NCI-H1694 (cell line): Measurements from ENCODE around the gene CEACAM16.
A peak's percentile ranks its signal among the peaks of the same experiment; 100 is the strongest.
"Not testable (repeated sequence)": the region's sequence is repeated elsewhere in the genome, so short reads cannot be mapped to it uniquely, and the experiment has no call there.

ENCODE experiments used
- DNase-seq: peaks from one replicate; lab custom pipeline; 2025; lab: John Stamatoyannopoulos, UW

CEACAM16 gene

GRCh38 chr19:44698492-44699201 lies at the start of gene CEACAM16:
Gene CEACAM16, plus strand, starts transcription at chr19:44699151. Its CDS starts 2,306 bp downstream, at chr19:44701457.
- DNase-seq = no peak

- no peak for DNase-seq
These were observed 49.3 kb upstream of the CEACAM16 start for GRCh38 chr19:44649578-44650145.

- DNase-seq = no peak
These were observed 45.6 kb upstream of the CEACAM16 start for GRCh38 chr19:44653343-44653742.

DNA sequence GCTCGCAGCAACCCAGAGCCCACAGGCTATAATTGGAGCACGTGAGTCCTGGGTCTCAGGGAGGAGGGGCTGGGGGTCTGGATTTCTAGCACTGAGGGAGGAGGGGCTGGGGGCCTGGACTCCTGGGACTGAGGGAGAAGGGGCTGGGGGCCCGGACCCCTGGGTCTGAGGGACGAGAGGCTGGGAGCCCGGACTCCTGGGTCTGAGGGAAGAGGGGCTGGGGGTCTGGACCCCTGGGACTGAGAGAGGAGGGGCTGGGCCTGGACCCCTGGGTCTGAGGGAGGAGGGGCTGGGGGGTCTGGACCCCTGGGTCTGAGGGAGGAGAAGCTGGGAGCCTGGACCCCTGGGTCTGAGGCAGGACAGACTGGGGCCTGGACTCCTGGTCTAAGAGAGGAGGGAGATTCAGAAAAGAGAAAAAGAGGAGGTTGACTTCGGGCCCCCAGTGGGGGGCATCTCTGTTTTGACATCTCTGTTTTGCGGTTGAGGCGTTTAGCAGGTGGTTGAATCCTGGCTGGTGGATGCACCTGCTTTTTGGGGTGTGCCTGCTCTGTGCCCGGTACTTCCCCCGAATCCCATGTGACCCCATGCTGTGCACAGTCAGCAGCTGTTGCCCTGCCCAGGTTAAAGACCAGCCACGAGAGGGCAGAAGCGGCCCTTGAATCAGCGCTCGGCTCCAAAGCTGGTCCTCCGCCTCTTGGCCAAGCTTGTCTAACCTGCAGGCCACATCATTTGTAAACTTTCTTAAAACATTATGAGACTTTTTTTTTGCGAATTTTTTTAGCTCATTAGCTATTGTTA lies 44.8 kb upstream of the CEACAM16 start:
- no peak for DNase-seq

DNA sequence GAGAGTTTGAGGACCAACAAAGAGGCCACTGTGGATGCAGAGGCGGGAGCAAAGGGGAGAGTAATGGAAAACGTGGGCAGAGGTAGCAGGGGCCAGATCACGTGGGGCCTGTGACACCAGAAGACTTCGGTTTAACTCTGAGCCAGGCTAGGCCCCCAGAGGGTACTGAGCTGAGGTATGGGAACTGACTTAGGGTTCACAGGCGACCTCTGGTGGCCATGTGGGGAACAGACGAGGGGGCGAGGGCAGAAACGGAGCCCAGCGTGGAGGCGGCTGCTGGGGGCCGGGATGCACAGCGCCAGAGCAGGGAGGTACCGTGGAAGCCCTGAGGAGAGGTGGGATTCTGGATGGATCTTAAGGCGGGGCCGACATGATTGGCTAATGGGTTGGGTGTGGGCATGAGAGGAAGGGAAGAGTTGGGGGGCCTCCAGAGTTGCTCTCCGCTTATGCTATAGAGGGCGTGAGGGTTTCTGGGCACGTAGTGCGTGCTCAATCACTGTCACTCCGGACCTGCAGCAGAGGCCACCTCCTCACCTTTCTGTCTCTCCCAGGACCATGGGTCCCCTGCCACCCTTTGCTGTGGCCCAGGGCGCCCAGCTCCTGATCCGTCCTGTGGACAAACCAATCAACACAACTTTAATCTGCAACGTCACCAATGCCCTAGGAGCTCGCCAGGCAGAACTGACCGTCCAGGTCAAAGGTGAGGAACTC lies 41.6 kb upstream of the CEACAM16 start:
- DNase-seq = peak; percentile 26

GRCh38 chr19:44658069-44658733 lies 40.8 kb upstream of the CEACAM16 start:
- no peak for DNase-seq

DNA sequence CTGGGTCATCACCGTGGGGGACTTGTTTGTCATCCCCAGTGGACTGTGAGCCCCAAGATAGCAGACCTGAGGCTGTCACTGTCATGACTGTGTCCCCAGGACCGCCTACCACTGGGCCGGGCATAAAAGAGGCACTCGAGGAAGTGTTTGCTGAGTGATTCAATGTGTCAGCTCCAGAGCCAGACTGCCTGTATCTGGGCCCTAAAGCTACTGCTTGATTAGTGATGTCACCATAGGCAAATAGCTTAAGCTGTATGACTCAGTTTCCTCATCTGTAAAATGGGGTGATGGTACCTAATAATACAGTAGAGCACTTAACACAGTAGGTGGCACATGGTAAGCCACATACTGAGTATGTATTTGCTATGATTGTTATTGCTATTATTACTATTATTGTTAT lies 38.9 kb upstream of the CEACAM16 start:
- DNase-seq = no peak

GRCh38 chr19:44661205-44661604 lies 37.7 kb upstream of the CEACAM16 start:
- DNase-seq = no peak

DNA sequence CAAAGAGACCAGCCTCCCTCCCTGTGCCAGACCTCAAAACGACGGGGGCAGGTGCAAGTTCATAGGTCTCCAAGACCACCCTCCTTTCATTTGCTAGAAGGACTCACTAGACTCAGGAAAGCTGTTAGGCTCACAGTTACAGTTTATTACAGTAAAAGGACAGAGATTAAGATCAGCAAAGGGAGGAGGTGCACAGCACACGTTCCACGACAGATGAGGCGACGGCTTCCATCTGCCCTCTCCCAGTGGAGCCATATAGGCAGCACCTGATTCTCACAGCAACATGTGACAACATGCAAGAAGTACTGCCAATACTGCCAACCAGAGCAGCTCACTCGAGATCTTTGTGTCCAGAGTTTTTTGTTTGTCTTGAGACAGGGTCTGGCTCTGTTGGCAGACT lies 37.0 kb upstream of the CEACAM16 start:
- no peak for DNase-seq

DNA sequence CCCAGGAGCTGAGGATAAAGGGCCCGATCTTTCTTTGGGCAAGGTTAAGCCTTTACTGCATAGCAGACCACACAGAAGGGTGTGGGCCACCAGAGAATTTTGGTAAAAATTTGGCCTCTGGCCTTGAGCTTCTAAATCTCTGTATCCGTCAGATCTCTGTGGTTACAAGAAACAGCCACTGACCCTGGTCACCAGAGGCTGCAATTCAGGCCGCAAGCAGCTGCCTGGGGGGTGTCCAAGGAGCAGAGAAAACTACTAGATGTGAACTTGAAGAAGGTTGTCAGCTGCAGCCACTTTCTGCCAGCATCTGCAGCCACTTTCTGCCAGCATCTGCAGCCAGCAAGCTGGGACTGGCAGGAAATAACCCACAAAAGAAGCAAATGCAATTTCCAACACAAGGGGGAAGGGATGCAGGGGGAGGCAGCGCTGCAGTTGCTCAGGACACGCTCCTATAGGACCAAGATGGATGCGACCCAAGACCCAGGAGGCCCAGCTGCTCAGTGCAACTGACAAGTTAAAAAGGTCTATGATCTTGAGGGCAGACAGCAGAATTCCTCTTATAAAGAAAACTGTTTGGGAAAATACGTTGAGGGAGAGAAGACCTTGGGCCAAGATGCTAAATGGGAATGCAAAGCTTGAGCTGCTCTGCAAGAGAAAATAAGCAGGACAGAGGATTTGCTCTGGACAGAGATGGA lies 36.1 kb upstream of the CEACAM16 start:
- DNase-seq = no peak

DNA sequence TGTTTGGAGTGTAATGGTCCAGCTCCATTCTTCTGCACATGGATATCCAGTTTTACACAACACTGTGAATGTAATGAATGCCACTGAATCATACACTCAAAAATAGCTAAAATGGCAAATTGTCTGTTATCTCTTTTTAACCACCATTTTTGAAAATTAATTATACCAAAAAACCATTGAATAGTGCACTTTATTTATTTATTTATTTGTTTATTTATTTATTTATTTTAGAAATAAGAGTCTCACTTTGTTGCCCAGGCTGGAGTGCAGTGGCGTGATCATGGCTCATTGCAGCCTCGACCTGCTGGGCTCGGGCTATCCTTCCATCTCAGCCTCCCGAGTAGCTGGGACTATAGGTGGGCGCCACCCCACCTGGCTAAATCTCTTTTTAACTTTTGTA lies 35.0 kb upstream of the CEACAM16 start:
- no peak for DNase-seq

DNA sequence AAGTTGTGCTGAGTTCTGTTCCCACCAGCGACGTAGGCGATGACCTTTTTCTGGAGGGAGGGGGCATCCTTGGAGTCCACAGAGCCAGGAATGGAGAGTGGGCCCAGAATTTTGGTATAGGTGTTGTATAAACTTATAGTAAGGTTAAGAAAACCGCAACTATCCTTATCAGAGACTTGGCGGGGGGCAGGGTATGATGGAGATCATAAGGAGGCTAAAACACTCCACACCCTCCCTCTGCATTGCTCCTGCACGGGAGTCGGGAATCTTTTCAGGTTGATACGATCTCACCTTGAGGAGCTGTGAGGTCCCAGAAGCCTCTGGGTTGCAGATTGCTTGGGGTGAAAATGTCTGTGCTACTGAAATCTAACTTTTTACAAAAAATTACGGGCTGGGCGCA lies 34.0 kb upstream of the CEACAM16 start:
- no peak for DNase-seq

DNA sequence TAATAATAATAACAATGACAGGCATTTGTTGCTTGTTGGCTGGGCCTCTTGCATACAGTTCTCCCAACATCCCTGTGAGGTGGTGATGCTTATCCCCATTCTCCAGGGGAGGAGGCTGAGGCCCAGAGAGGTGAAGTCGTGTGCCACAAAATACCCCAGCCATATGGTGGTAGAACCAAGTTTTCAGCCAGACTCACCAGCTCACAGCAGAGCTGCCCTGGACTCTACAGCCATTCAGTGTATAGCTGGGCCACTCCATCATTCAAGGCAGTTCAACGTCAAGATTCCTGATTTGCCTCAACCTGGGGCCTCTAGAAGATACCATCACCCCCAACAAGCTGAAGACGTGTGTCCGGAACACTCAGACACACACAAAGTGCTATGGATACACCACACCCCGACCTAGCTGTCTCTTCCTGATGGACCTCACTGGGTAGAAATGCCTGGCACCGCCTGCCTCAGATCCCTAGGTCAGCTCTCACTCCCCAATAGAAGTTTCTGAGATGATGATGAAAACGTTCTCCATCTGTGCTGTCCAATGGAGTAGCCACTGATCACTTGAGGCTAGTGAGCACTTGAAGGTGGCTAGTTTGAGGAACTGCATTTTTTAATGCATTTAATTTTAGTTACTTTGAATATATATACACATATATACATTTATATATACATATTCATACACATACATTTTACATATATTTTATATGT lies 31.9 kb upstream of the CEACAM16 start:
- no peak for DNase-seq

DNA sequence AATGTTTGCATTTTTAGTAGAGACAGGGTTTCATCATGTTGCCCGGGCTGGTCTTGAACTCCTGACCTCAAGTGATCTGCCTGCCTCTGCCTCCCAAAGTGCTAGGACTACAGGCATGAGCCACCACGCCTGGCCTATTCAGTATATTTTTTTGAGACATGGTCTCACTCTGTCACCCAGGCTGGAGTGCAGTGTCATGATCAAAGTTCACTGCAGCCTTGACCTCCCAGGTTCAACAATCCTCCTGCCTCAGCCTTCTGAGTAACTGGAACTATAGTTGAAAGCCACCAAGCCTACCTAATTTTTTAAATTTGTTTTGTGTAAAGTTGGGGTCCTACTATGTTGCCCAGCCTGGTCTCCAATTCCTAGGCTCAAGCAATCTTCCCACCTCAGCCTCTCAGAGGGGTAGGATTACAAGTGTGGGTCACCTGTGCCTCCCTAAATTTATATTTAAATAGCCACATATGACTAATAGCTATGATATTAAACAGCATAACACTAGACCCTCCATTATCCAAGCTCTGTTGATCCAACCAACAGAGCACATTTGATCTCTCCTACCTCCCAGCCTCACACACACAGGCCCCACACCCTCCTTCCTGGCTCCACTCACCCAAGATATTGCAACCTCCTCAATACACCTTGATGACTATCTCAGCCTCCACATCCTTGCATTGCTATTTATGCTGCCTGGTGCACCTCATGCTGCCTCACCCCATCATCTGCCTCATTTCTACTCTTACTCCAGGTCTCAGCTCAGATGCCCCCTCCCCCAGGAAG lies 29.8 kb upstream of the CEACAM16 start:
- DNase-seq = no peak

GRCh38 chr19:44670027-44670426 lies 28.9 kb upstream of the CEACAM16 start:
- not testable (repeated sequence) for DNase-seq

DNA sequence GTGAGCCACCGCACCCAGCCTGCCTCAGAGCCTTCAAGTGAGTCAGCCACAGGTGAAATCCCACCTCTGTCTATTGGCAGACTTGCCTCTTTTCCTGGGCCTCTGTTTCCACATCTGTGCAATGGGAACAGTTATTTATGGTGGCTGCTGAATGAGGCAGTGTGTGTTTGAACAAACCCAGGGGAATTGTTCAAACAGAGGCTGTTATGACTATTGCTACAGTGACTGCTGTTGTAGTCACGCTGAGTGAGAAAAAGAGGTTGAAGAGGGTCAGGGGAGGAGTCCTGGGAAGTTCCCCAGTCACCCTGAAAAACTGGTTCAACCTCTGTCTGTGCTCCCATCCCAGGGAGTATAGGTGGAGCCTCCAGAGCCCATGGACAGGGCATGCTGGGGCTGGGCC lies 27.6 kb upstream of the CEACAM16 start, which contains the start of gene CEACAM19:
CEACAM19 (plus strand) TSS at position 83 of the 400 bp plus-strand sequence. CDS start 450 bp downstream, outside the sequence.
- no peak for DNase-seq

DNA sequence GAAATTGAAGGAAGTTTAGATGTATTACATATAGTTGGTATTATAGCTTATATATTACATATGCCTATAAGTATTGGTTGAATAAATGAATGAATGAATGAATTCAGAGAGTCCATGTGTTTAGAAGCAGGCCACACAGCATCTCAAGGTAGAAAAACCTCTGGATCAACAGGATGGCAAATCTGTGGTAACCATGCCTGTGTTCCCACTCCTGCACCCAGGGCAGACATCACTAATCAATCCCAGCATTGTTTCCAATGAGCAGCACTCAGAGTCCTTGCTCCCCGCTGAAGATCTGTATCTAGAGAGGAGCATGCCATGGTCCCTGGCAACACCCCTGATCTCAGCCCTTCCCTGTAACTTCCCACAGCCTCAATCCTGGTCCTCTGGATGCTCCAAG lies 26.7 kb upstream of the CEACAM16 start:
- no peak for DNase-seq

GRCh38 chr19:44673510-44673909 lies 25.4 kb upstream of the CEACAM16 start:
- DNase-seq = no peak

DNA sequence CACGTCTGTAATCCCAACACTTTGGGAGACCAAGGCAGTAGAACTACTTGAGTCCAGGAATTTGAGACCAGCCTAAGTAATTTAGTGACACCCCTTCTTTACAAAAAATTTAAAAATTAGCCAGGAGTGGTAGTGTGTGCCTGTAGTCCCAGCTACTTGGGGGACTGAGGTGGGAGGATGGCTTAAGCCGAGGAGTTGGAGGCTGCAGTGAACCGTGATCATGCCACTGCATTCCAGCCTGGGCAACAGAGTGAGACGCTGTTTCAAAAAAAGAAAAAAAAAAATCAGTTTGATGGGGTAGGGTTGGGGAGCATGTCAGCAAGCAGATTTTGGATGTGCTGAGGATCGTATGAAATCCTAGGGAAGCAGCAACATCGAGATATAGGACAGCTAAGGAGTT lies 23.4 kb upstream of the CEACAM16 start:
- no peak for DNase-seq
